Left ventricle myocardium inferior (tissue), 1 donor: Measurements from ENCODE around the gene POLR3B. TPM values are rescaled to one million over a fixed set of nuclear protein-coding genes. Genes with fewer than 3 reads are reported as not detected.

Source experiments
- DNase-seq: peaks from one replicate; pipeline ENCODE4 v3.0.0-alpha.2; 2020
- H3K27ac ChIP-seq: fragments of 200-600 bp; replicated peaks from 2 replicates; pipeline ENCODE4 v1.8.0; 2021
- H3K27me3 ChIP-seq: fragments of 200-600 bp; 2 replicates; pipeline ENCODE4 v1.8.0; 2021; ENCODE audit warnings: low read depth
- H3K36me3 ChIP-seq: fragments of 200-600 bp; 2 replicates; pipeline ENCODE4 v1.8.0; 2021
- H3K4me1 ChIP-seq: fragments of 200-600 bp; 2 replicates; pipeline ENCODE4 v1.8.0; 2021
- H3K4me3 ChIP-seq: fragments of 200-600 bp; 2 replicates; pipeline ENCODE4 v1.8.0; 2021; ENCODE audit warnings: mild to moderate bottlenecking, moderate library complexity
- H3K9me3 ChIP-seq: fragments of 200-600 bp; replicated peaks from 2 replicates; pipeline ENCODE4 v1.8.0; 2021
- intact Hi-C: fragments of 100-400 bp; cut with micrococcal nuclease; formaldehyde crosslinking; loops from one replicate; pipeline ENCODE4 v1.11.0; 2022
- total RNA-seq: library from RNA; stranded (reverse); fragmentation: NEBNext Ultra II Directional; extraction: Animal tissue kit (Norgen Biotek cat#: 25700); gene quantifications from one replicate; pipeline ENCODE4 v1.2.1, GENCODE V29; 2021
- TF ChIP-seq, protein P1 (sequence below): fragments of 200-600 bp; IDR thresholded peaks from 2 replicates; pipeline ENCODE4 v1.8.0; 2021; ENCODE audit warnings: antibody characterized with exemption, mild to moderate bottlenecking, borderline replicate concordance
- donor health status: DM: no; HTN: yes; CAD: no; lungs with severe emphysema.

The POLR3B gene
- total RNA-seq, 1 donor from 2014 or later: 8.5 TPM

DNA sequence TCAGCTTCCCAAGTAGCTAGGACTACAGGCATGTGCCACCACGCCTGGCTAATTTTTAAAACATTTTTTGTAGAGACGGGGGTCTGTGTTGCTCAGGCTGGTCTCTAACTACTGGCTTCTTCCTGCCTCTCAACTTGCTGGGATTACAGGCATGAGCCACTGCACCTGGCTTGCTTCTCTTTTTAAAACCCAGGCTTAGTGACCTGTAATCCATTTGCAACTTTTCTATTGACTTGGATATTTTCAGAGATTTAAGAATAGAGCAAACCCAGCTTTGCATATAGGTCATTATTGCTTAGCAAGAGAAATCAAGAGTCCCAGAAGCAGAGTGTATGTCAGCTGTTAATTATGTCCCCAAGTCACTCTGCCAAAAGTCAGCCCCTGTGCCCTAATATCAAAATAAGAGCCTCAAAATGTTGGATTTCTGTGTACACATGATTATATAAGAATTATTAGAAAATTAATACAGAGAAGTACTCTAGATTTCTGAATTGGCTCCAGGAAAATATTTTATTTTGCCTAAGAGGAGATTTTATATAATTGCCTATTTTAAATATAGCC is 30.2 kb upstream of the POLR3B start:
- H3K27ac ChIP-seq: peak overlapping the region; percentile 47

DNA sequence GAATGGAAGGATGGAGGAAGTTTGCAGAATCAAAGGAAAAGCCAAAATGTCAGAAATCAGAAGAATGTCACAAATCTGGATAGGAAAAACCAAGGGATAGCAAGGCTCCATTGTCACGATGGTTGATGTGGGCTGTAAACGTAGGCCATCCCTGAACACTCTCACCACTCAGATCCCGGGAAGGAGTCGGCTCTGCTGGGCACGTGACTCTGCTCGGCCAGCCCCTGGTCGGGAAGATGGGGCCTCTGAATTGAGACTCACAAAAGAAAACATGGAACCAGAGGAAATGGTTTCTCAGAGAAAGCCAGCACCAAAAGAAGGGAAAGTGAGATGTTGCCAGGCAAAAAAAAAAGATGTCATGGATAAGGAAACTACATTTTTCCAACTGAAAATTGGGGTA is 28.8 kb upstream of the POLR3B start:
- DNase-seq: no peak
- Histone ChIP-seq H3K36me3 (peaks cover 96% of the 10 kb centered on the region), H3K4me3 (no peak overlapping the region), H3K27ac (peak overlapping the region; percentile 55), H3K9me3 (no peaks in the 10 kb centered on the region), H3K27me3 (no peaks in the 10 kb centered on the region), H3K4me1 (peaks cover 58% of the 10 kb centered on the region)
- intact Hi-C loops: no loop called here
- TF ChIP-seq, protein P1, sequence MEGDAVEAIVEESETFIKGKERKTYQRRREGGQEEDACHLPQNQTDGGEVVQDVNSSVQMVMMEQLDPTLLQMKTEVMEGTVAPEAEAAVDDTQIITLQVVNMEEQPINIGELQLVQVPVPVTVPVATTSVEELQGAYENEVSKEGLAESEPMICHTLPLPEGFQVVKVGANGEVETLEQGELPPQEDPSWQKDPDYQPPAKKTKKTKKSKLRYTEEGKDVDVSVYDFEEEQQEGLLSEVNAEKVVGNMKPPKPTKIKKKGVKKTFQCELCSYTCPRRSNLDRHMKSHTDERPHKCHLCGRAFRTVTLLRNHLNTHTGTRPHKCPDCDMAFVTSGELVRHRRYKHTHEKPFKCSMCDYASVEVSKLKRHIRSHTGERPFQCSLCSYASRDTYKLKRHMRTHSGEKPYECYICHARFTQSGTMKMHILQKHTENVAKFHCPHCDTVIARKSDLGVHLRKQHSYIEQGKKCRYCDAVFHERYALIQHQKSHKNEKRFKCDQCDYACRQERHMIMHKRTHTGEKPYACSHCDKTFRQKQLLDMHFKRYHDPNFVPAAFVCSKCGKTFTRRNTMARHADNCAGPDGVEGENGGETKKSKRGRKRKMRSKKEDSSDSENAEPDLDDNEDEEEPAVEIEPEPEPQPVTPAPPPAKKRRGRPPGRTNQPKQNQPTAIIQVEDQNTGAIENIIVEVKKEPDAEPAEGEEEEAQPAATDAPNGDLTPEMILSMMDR: no peak

More for the DNA sequence above, 30.2 kb upstream of the POLR3B start:
- H3K36me3 ChIP-seq: peaks cover 96% of the 10 kb centered on the region
- no peak overlapping the region for H3K4me3 ChIP-seq
- H3K4me1 ChIP-seq: peaks cover 68% of the 10 kb centered on the region
- TF ChIP-seq, protein P1: no peak
- no peak for DNase-seq
- intact Hi-C loops: no loop called here
- H3K9me3 ChIP-seq: no peaks in the 10 kb centered on the region
- H3K27me3 ChIP-seq: no peaks in the 10 kb centered on the region

DNA sequence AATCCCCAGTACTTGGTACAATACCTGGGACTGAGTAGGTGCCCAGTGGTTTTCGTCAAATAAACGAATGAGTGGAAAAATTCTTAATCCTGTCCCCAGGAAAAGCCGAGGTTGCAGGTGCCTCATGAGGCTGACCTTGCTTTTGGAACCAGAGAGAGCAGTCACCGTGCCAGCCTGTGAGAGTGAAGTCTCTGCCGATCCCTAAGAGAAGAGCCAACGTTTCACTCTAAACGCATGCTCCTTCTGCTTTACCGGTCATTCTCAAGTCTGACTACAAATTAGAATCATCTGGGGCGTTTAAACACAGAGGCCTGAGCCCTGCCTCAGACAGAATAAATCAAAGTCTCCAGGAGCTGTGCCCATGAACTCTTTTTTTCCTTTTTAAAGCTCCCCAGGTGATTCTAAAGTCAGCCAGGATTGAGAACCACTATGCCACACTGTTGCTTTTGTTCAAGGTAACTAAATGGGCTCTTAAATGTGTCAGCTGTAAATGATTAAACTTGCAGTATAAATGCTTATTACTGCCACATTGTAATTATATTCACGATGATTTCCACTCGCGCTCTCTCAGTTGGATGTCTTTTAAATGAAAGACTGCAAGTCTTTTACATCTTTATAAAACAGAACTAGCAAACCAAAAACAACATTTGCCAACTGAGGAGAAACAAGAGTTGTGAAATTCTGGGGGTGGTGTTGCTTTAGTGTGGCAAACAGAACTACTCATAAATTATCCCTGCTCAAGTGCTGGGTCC is 28.1 kb upstream of the POLR3B start:
- Histone ChIP-seq H3K27ac (peak overlapping the region; percentile 55), H3K4me3 (no peak overlapping the region), H3K27me3 (no peaks in the 10 kb centered on the region), H3K36me3 (peaks cover 96% of the 10 kb centered on the region), H3K9me3 (no peaks in the 10 kb centered on the region), H3K4me1 (peaks cover 58% of the 10 kb centered on the region)
- TF ChIP-seq, protein P1: no peak
- no peak for DNase-seq
- intact Hi-C loops: no loop called here

DNA sequence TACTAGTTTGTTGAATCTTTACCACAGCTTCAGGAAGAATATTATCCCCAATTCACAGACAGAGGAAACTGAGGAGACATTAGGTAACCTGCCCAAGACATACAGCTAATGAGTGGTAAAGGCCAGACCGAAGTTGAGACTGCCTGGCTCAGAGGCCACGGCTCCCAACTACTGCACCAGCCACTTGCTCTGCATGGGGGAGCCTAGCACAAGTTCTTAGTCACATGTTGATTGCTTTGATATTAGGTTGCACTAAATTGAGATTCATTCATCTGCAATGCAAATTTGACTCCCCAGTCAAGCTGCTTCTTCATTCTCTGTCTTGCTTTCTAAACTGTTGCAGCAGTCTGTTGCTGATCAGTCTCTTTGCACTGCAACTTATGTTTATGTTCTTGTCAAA is 25.9 kb upstream of the POLR3B start:
- Histone ChIP-seq H3K4me1 (peaks cover 65% of the 10 kb centered on the region), H3K27ac (peak overlapping the region; percentile 34), H3K9me3 (no peaks in the 10 kb centered on the region), H3K36me3 (peaks cover 96% of the 10 kb centered on the region), H3K27me3 (no peaks in the 10 kb centered on the region), H3K4me3 (no peak overlapping the region)
- DNase-seq: no peak
- intact Hi-C loops: no loop called here
- TF ChIP-seq, protein P1: no peak

DNA sequence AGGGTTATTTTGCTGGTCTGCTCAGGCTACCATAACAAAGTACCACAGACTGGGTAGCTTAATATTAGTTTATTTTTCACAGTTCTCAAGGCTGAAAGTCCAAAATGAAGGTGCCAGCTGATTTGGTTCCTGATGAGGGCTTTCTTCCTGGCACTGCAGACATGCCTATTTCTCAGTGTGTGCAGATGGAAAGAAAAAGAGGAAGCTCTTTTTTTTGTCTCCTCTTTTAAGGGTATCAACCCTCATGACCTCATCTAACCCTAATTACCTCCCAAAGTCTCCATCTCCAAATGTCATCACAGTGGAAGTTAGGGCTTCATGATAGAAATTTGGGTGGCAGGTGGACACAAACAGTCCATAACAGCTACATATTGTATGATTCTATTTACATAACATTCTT is 25.0 kb upstream of the POLR3B start:
- Histone ChIP-seq H3K36me3 (peaks cover 97% of the 10 kb centered on the region), H3K4me3 (no peak overlapping the region), H3K4me1 (peaks cover 65% of the 10 kb centered on the region), H3K9me3 (no peaks in the 10 kb centered on the region), H3K27ac (no peak overlapping the region), H3K27me3 (no peaks in the 10 kb centered on the region)
- intact Hi-C loops: no loop called here
- TF ChIP-seq, protein P1: no peak
- no peak for DNase-seq
